Tibial nerve (tissue), 4 donors: ENCODE data around the gene C1D. TPM values are rescaled to one million over a fixed set of nuclear protein-coding genes. Genes with fewer than 3 reads are reported as not detected.
"Not testable (repeated sequence)": the region's sequence is repeated elsewhere in the genome, so short reads cannot be mapped to it uniquely, and the experiment has no call there.

Experiments used
- DNase-seq, 2 donors: peaks; one replicate each; pipeline ENCODE4 v3.0.0-alpha.2; 2019; ENCODE audit warnings: low spot score in 2 of 2
- H3K27ac ChIP-seq, 4 donors: fragments of 200-600 bp; sonication (generic) in 3 of 4; one replicate each; pipeline ENCODE4 v1.5.1; 2017 to 2019; ENCODE audit warnings: mild to moderate bottlenecking in 1 of 4
- H3K27me3 ChIP-seq, 2 donors: fragments of 200-600 bp; sonication (generic) in 1 of 2; one replicate each; pipeline versions ENCODE4 v1.5.1 to v1.6.0; 2017 to 2019
- H3K36me3 ChIP-seq, 3 donors: fragments of 200-600 bp; sonication (generic); one replicate each; pipeline ENCODE4 v1.5.1; 2018 to 2019
- H3K4me1 ChIP-seq, 4 donors: fragments of 200-600 bp; sonication (generic) in 3 of 4; one replicate each; pipeline ENCODE4 v1.5.1; 2017 to 2019
- H3K4me3 ChIP-seq, 4 donors: fragments of 200-600 bp; sonication (generic) in 3 of 4; one replicate each; pipeline ENCODE4 v1.5.1; 2017 to 2019; ENCODE audit warnings: mild to moderate bottlenecking in 1 of 4, moderate library complexity in 1 of 4
- H3K9me3 ChIP-seq, 4 donors: fragments of 200-600 bp; sonication (generic) in 3 of 4; one replicate each; pipeline ENCODE4 v1.5.1; 2017 to 2019
- EP300 ChIP-seq, 2 donors: sonication (generic); formaldehyde crosslinking; IDR thresholded peaks; one replicate each; pipeline ENCODE4 v1.6.1; 2017; ENCODE audit warnings: antibody characterized with exemption in 2 of 2, mild to moderate bottlenecking in 1 of 2
- POLR2A ChIP-seq, 2 donors: fragments of 450-650 bp; IDR thresholded peaks; one replicate each; pipeline ENCODE4 v1.6.1; 2017; ENCODE audit warnings: antibody characterized with exemption in 2 of 2, mild to moderate bottlenecking in 2 of 2, moderate library complexity in 2 of 2
- WGBS, 2 donors: methylation state at CpG; one replicate each; pipeline ENCODE4 v1.1.5; 2018; 5-methylcytosine and 5-hydroxymethylcytosine counted together
- total RNA-seq, 4 donors: library from RNA; depleted of rRNA; stranded (reverse); fragments of >200 nt; gene quantifications; one replicate each; pipeline ENCODE4 v1.1.0, GENCODE V29; 2016
- TF ChIP-seq, protein P1 (sequence below), 5 experiments: fragments of 200-600 bp in 3 of 5; fragments of 450-650 bp in 2 of 5; sonication (generic) in 3 of 5; IDR thresholded peaks; one replicate each; pipeline ENCODE4 v1.5.1; 2016 to 2019; ENCODE audit warnings: antibody characterized with exemption in 5 of 5, mild to moderate bottlenecking in 3 of 5, moderate library complexity in 2 of 5

Gene C1D
- total RNA-seq, 4 donors from 2014 or later = 13.5 to 25.3 (median 22.6) TPM

DNA sequence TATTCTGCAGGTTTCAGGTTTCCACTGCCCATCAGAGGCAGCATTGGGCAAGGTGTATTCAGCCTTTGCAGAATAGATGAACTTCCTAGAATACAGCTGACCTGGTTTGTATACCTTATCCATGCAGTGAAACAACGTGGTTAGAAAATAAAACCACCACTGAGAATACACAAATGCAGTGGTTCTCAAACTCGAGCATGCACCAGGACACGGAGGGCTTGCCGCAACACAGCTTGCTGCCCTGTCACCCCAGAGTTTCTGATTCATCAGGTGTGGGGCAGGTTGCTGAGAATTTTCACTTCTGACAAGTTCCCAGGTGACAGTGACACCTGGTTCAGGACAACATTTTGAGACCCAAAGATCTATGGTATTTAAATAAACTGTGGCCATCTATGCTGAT lies 23.4 kb upstream of the C1D start:
- H3K4me3 ChIP-seq = no peak overlapping the region
- no peaks in the 10 kb centered on the region for H3K36me3 ChIP-seq
- H3K9me3 ChIP-seq = no peaks in the 10 kb centered on the region
- no peaks in the 10 kb centered on the region for H3K4me1 ChIP-seq
- 82 to 84% methylated on average over 4 of the region's 4 CpGs for WGBS, 2 donors
- H3K27ac ChIP-seq = no peak overlapping the region
- DNase-seq = no peak
- TF ChIP-seq, protein P1, sequence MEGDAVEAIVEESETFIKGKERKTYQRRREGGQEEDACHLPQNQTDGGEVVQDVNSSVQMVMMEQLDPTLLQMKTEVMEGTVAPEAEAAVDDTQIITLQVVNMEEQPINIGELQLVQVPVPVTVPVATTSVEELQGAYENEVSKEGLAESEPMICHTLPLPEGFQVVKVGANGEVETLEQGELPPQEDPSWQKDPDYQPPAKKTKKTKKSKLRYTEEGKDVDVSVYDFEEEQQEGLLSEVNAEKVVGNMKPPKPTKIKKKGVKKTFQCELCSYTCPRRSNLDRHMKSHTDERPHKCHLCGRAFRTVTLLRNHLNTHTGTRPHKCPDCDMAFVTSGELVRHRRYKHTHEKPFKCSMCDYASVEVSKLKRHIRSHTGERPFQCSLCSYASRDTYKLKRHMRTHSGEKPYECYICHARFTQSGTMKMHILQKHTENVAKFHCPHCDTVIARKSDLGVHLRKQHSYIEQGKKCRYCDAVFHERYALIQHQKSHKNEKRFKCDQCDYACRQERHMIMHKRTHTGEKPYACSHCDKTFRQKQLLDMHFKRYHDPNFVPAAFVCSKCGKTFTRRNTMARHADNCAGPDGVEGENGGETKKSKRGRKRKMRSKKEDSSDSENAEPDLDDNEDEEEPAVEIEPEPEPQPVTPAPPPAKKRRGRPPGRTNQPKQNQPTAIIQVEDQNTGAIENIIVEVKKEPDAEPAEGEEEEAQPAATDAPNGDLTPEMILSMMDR (IDR thresholded peaks at IDR 0.05) = no peak
- no peak for TF ChIP-seq POLR2A (IDR thresholded peaks at IDR 0.05)
- no peak for TF ChIP-seq EP300 (IDR thresholded peaks at IDR 0.05)
- H3K27me3 ChIP-seq = no peaks in the 10 kb centered on the region

DNA sequence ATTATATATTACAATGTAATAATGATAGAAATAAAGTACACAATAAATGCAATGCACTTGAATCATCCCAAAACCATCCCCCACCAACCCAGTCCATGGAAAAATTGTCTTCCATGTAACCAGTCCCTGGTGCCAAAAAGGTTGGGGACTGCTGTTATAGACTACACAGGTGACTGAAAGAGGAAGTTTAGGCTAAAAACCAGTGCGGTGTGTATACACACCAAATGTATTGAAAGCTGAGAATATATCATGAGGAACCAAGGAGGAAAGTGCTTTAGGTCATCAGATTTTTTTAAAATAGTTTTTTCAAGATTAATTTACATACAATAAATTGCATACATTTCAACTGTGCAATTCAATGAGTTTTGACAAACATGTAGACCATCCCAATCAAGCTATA lies 20.5 kb upstream of the C1D start:
- H3K36me3 ChIP-seq = no peaks in the 10 kb centered on the region
- no peak overlapping the region for H3K4me3 ChIP-seq
- no peaks in the 10 kb centered on the region for H3K27me3 ChIP-seq
- H3K4me1 ChIP-seq = no peaks in the 10 kb centered on the region
- no peak for TF ChIP-seq EP300 (IDR thresholded peaks at IDR 0.05)
- TF ChIP-seq, protein P1 (IDR thresholded peaks at IDR 0.05) = no peak
- TF ChIP-seq POLR2A (IDR thresholded peaks at IDR 0.05) = no peak
- DNase-seq = no peak
- WGBS, 2 donors = 87 to 93% methylated on average over 1 of the region's 1 CpG
- H3K9me3 ChIP-seq = no peaks in the 10 kb centered on the region
- H3K27ac ChIP-seq = no peak overlapping the region

DNA sequence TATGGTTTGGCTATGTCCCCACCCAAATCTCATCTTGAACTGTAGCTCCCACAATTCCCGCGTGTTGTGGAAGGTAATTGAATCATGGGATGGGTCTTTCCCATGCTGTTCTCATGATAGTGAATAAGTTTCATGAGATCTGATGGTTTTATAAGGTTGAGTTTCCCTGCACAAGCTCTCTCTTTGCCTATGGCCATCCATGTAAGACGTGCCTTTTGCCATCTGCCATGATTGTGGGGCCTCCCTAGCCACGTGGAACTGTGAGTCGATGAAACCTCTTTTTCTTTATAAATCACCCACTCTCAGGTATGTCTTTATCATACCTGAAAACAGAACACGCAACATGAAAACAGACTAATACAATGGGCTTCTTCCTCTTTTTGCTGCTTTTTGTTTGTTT lies 11.2 kb upstream of the C1D start:
- 86 to 88% methylated on average over 6 of the region's 6 CpGs for WGBS, 2 donors
- H3K27ac ChIP-seq = no peak overlapping the region
- no peaks in the 10 kb centered on the region for H3K27me3 ChIP-seq
- H3K9me3 ChIP-seq = no peaks in the 10 kb centered on the region
- no peak for TF ChIP-seq POLR2A (IDR thresholded peaks at IDR 0.05)
- TF ChIP-seq, protein P1 (IDR thresholded peaks at IDR 0.05) = no peak
- TF ChIP-seq EP300 (IDR thresholded peaks at IDR 0.05) = no peak
- no peak overlapping the region for H3K4me3 ChIP-seq
- DNase-seq = no peak
- H3K36me3 ChIP-seq = no peaks in the 10 kb centered on the region
- no peaks in the 10 kb centered on the region for H3K4me1 ChIP-seq

DNA sequence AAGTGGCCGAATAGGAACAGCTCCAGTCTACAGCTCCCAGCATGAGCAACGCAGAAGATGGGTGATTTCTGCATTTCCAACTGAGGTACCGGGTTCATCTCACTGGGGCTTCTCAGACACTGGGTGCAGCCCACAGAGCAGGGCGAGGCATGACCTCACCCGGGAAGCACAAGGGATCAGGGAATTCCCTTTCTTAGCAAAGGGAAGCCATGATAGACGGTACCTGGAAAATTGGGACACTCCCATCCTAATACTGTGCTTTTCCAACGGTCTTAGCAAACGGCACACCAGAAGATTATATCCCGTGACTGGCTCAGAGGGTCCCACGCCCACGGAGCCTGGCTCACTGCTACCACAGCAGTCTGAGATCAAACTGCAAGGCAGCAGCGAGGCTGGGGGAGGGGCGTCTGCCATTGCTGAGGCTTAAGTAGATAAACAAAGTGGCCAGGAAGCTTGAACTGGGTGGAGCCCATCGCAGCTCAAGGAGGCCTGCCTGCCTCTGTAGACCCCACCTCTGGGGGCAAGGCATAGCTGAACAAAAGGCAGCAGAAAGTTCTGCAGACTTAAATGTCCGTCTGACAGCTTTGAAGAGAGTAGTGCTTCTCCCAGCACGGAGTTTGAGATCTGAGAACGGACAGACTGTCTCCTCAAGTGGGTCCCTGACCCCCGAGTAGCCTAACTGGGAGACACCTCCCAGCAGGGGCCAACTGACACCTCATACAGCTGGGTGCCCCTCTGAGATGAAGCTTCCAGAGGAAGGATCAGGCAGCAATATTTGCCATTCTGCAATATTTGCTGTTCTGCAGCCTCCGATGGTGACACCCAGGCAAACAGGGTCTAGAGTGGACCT lies 1.2 kb upstream of the C1D start:
- H3K4me3 ChIP-seq, DNase-seq, H3K36me3 ChIP-seq, H3K9me3 ChIP-seq, H3K27ac ChIP-seq, H3K27me3 ChIP-seq: not testable (repeated sequence)
- WGBS, 2 donors = 86 to 87% methylated on average over 17 to 19 of the region's 19 CpGs
- H3K4me1 ChIP-seq = peaks cover 0 to 42% (median 26%) of the 10 kb centered on the region in 4 donors

DNA sequence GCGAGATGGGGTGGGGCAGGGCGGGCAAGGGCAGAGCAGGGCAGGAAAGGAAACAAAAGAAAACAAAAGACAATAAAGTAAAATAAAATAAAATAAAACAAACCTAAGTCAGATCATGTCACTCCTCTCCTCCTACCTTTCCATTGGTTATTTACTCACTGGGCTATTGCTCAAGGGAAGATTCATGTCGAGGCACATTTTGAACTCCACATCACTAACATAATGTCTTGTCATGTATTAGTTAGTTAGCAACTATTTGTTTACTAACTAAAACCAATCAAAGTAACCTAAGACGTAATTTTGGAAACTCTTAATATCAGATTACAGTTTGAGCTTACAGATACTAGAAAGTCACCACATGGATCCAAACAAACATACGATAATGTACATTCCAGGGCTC lies 2.2 kb downstream of the C1D start:
- TF ChIP-seq EP300 (IDR thresholded peaks at IDR 0.05) = no peak
- TF ChIP-seq, protein P1 (IDR thresholded peaks at IDR 0.05) = no peak
- TF ChIP-seq POLR2A (IDR thresholded peaks at IDR 0.05) = no peak
- no peaks in the 10 kb centered on the region for H3K36me3 ChIP-seq
- DNase-seq = no peak
- no peak overlapping the region for H3K4me3 ChIP-seq
- no peaks in the 10 kb centered on the region for H3K9me3 ChIP-seq
- peaks cover 0 to 67% (median 26%) of the 10 kb centered on the region in 4 donors for H3K4me1 ChIP-seq
- WGBS, 2 donors = 80% methylated on average over 5 of the region's 5 CpGs
- no peak overlapping the region for H3K27ac ChIP-seq
- no peaks in the 10 kb centered on the region for H3K27me3 ChIP-seq
